ENCODE results near the gene SETBP1.

The SETBP1 gene

GRCh38 chr18:44938720-44939665 is 258.3 kb downstream of the SETBP1 start:
- TF ChIP-seq, protein P1, sequence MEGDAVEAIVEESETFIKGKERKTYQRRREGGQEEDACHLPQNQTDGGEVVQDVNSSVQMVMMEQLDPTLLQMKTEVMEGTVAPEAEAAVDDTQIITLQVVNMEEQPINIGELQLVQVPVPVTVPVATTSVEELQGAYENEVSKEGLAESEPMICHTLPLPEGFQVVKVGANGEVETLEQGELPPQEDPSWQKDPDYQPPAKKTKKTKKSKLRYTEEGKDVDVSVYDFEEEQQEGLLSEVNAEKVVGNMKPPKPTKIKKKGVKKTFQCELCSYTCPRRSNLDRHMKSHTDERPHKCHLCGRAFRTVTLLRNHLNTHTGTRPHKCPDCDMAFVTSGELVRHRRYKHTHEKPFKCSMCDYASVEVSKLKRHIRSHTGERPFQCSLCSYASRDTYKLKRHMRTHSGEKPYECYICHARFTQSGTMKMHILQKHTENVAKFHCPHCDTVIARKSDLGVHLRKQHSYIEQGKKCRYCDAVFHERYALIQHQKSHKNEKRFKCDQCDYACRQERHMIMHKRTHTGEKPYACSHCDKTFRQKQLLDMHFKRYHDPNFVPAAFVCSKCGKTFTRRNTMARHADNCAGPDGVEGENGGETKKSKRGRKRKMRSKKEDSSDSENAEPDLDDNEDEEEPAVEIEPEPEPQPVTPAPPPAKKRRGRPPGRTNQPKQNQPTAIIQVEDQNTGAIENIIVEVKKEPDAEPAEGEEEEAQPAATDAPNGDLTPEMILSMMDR (IDR thresholded peaks at IDR 0.05; ENCODE audit: insufficient read depth, low read depth, low read length, missing control alignments), result no peak
- DNase-seq (ENCODE audit: low read depth), result no peak
- H3K4me3 ChIP-seq (ENCODE audit: low read depth, low read length), result no peak overlapping the region

DNA sequence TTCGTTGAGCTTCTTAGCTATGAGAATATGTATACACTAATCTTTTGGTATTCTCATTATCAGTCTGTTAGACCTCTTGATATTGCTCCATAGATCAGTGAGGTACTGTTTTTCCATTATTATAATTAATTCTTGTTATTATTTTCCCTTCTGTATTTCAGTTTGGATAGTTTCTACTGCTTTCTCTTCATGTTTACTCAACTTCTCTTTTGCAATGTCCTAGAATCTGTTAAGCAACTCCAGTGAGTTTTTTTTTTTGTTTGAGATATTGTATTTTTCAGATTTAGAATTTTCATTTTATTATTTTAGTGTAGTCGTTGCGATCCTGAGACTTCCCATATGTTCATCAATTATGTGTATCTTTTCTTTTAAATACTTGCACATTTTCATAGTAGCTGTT is 260.8 kb downstream of the SETBP1 start:
- H3K4me3 ChIP-seq (ENCODE audit: low read depth, low read length), result no peak overlapping the region
- no peak for DNase-seq (ENCODE audit: low read depth)
- TF ChIP-seq, protein P1 (IDR thresholded peaks at IDR 0.05; ENCODE audit: insufficient read depth, low read depth, low read length, missing control alignments), result no peak

- DNase-seq (ENCODE audit: low read depth), result no peak
Observed at GRCh38 chr18:44942073-44942472, 261.4 kb downstream of the SETBP1 start.

GRCh38 chr18:44943311-44943881 is 262.7 kb downstream of the SETBP1 start:
- H3K4me3 ChIP-seq (ENCODE audit: low read depth, low read length), result no peak overlapping the region
- DNase-seq (ENCODE audit: low read depth), result no peak
- TF ChIP-seq, protein P1 (IDR thresholded peaks at IDR 0.05; ENCODE audit: insufficient read depth, low read depth, low read length, missing control alignments), result no peak

More at GRCh38 chr18:44942073-44942472, 261.4 kb downstream of the SETBP1 start:
- TF ChIP-seq, protein P1 (IDR thresholded peaks at IDR 0.05; ENCODE audit: insufficient read depth, low read depth, low read length, missing control alignments), result no peak
- H3K4me3 ChIP-seq (ENCODE audit: low read depth, low read length), result no peak overlapping the region

- TF ChIP-seq, protein P1 (IDR thresholded peaks at IDR 0.05; ENCODE audit: insufficient read depth, low read depth, low read length, missing control alignments), result no peak
- no peak for DNase-seq (ENCODE audit: low read depth)
- H3K4me3 ChIP-seq (ENCODE audit: low read depth, low read length), result no peak overlapping the region
Observed at GRCh38 chr18:44944461-44944860, 263.8 kb downstream of the SETBP1 start.

DNA sequence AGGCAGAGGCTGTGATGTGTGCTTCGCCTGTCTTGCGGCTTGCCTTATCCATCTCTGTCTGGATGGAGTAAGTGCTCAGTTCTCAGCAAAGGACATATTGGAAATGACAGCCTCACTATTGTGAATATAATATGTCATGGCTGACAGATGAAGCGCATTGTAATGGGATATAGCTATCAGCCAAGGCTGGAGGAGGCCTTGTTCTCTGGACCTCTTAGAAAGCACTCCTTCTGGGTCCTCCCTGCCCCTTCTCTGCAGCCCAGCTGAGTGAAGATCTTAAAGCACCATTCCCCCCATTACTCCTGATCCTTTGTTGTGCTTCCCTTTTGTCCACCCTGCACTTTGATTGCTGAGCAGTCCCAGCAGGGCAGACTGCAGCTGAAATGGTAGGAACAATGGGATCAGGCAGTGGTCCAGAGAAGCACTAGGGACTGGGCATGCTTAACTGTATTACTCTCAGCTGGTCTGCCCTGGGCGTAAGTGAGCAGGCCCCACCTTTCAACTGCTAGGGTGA is 265.3 kb downstream of the SETBP1 start:
- DNase-seq (ENCODE audit: low read depth), result no peak
- TF ChIP-seq, protein P1 (IDR thresholded peaks at IDR 0.05; ENCODE audit: insufficient read depth, low read depth, low read length, missing control alignments), result no peak
- no peak overlapping the region for H3K4me3 ChIP-seq (ENCODE audit: low read depth, low read length)
